IMR-90 (cell line): ENCODE measurements around the gene SLC47A2.

ENCODE experiments used
- CEBPB ChIP-seq: IDR thresholded peaks from 2 replicates; pipeline ENCODE4 v1.6.1; 2012; ENCODE audit warnings: low read depth, low read length, improper control_type of control experiment
- CHD1 ChIP-seq: IDR thresholded peaks from 2 replicates; pipeline ENCODE4 v1.6.1; 2012; ENCODE audit warnings: low read depth, low read length, improper control_type of control experiment
- FOS ChIP-seq: fragments of 150-350 bp; IDR thresholded peaks from 2 replicates; pipeline ENCODE4 v1.6.1; 2016; ENCODE audit warnings: low read depth, low read length
- MAFK ChIP-seq: IDR thresholded peaks from 2 replicates; pipeline ENCODE4 v1.6.1; 2012; ENCODE audit warnings: low read depth, low read length, improper control_type of control experiment
- MAZ ChIP-seq: IDR thresholded peaks from 2 replicates; pipeline ENCODE4 v1.6.1; 2012; ENCODE audit warnings: low read depth, mild to moderate bottlenecking, low read length, improper control_type of control experiment, moderate library complexity, borderline replicate concordance
- MXI1 ChIP-seq: IDR thresholded peaks from 2 replicates; pipeline ENCODE4 v1.6.1; 2012; ENCODE audit warnings: low read depth, mild to moderate bottlenecking, low read length, moderate library complexity, borderline replicate concordance
- POLR2A ChIP-seq: IDR thresholded peaks from 2 replicates; pipeline ENCODE4 v1.6.1; 2012; ENCODE audit warnings: mild to moderate bottlenecking, low read depth, low read length
- RAD21 ChIP-seq: IDR thresholded peaks from 2 replicates; pipeline ENCODE4 v1.6.1; 2012; ENCODE audit warnings: low read length, improper control_type of control experiment
- RCOR1 ChIP-seq: IDR thresholded peaks from 2 replicates; pipeline ENCODE4 v1.6.1; 2012; ENCODE audit warnings: mild to moderate bottlenecking, low read length, improper control_type of control experiment; ENCODE audit not compliant: insufficient replicate concordance
- SMC3 ChIP-seq: fragments of 150-350 bp; IDR thresholded peaks from 2 replicates; pipeline ENCODE4 v1.6.1; 2016; ENCODE audit warnings: low read depth, mild to moderate bottlenecking, antibody characterized with exemption, low read length, moderate library complexity
- TF ChIP-seq, protein P1 (sequence below): conservative IDR thresholded peaks from 2 replicates; pipeline ENCODE4 v1.5.1; 2012; ENCODE audit warnings: mild to moderate bottlenecking, low read depth, low read length, improper control_type of control experiment
- TF ChIP-seq, protein P2 (sequence below): fragments of 150-350 bp; IDR thresholded peaks from 2 replicates; pipeline ENCODE4 v1.6.1; 2017; ENCODE audit warnings: mild to moderate bottlenecking, antibody characterized with exemption, low read length, low read depth
- TF ChIP-seq, protein P3 (sequence below): fragments of 150-350 bp; IDR thresholded peaks from 2 replicates; pipeline ENCODE4 v1.6.1; 2016; ENCODE audit warnings: low read depth, mild to moderate bottlenecking, low read length, moderate library complexity, borderline replicate concordance

DNA sequence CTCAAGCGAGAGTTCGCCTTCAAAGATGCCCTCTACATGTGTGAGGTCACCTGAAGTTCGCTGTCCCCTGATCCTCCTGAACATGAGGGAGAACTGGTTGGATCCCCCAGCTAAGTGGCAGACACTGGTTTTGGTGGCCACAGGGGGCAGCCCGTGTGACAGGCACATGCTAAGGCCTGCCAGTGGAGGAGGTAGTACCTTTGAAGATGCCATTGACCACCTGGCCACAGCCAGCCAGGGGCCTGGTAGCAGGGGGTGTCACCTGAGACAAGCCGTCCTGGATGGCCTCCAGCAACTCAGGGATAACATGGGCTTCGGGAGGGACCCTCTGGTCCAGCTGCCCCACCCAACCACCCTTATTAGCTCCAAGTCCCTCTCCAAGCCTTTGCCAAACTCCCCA lies 39.0 kb upstream of the SLC47A2 start:
- TF ChIP-seq CHD1 (no peak), POLR2A (no peak), SMC3 (no peak), MAZ (no peak), MXI1 (no peak), RAD21 (no peak), MAFK (no peak), FOS (no peak), RCOR1 (no peak), CEBPB (no peak)
- TF ChIP-seq, protein P1, sequence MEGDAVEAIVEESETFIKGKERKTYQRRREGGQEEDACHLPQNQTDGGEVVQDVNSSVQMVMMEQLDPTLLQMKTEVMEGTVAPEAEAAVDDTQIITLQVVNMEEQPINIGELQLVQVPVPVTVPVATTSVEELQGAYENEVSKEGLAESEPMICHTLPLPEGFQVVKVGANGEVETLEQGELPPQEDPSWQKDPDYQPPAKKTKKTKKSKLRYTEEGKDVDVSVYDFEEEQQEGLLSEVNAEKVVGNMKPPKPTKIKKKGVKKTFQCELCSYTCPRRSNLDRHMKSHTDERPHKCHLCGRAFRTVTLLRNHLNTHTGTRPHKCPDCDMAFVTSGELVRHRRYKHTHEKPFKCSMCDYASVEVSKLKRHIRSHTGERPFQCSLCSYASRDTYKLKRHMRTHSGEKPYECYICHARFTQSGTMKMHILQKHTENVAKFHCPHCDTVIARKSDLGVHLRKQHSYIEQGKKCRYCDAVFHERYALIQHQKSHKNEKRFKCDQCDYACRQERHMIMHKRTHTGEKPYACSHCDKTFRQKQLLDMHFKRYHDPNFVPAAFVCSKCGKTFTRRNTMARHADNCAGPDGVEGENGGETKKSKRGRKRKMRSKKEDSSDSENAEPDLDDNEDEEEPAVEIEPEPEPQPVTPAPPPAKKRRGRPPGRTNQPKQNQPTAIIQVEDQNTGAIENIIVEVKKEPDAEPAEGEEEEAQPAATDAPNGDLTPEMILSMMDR = no peak
- TF ChIP-seq, protein P2, sequence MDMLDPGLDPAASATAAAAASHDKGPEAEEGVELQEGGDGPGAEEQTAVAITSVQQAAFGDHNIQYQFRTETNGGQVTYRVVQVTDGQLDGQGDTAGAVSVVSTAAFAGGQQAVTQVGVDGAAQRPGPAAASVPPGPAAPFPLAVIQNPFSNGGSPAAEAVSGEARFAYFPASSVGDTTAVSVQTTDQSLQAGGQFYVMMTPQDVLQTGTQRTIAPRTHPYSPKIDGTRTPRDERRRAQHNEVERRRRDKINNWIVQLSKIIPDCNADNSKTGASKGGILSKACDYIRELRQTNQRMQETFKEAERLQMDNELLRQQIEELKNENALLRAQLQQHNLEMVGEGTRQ = no peak
- TF ChIP-seq, protein P3, sequence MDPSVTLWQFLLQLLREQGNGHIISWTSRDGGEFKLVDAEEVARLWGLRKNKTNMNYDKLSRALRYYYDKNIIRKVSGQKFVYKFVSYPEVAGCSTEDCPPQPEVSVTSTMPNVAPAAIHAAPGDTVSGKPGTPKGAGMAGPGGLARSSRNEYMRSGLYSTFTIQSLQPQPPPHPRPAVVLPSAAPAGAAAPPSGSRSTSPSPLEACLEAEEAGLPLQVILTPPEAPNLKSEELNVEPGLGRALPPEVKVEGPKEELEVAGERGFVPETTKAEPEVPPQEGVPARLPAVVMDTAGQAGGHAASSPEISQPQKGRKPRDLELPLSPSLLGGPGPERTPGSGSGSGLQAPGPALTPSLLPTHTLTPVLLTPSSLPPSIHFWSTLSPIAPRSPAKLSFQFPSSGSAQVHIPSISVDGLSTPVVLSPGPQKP = no peak
